ENCODE measurements around the gene GALNS. TPM values are rescaled to one million over a fixed set of nuclear protein-coding genes. Genes with fewer than 3 reads are reported as not detected.

GALNS gene
- total and polyA plus RNA-seq, 4 donors, result 6.8 to 20.6 (median 10.8) TPM

GRCh38 chr16:88805887-88806393 lies 50.8 kb downstream of the GALNS start:
- no peaks in the 10 kb centered on the region for H3K27me3 ChIP-seq (ENCODE audit: control insufficient read depth in 4 of 4, insufficient read depth in 4 of 4, low read length in 3 of 4)
- no peak overlapping the region for H3K27ac ChIP-seq (ENCODE audit: low read depth in 1 of 2, low read length in 2 of 2)
- no peaks in the 10 kb centered on the region for H3K9me3 ChIP-seq (ENCODE audit: control insufficient read depth in 4 of 4, low read length in 3 of 4)
- peaks cover 0 to 8% (median 3%) of the 10 kb centered on the region in 4 donors for H3K36me3 ChIP-seq (ENCODE audit: control insufficient read depth in 4 of 4, insufficient read depth in 3 of 4, low read depth in 1 of 4, low read length in 3 of 4)
- no peak overlapping the region for H3K4me3 ChIP-seq (ENCODE audit: low read depth in 1 of 3, low read length in 3 of 3)
- DNase-seq (ENCODE audit: low spot score), result no peak
- no peak overlapping the region for H3K9ac ChIP-seq (ENCODE audit: low read depth in 1 of 2, low read length in 2 of 2)
- 94% methylated on average over 21 of the region's 21 CpGs for WGBS
- TF ChIP-seq RXRA (IDR thresholded peaks at IDR 0.05), result no peak
- TF ChIP-seq RAD21 (IDR thresholded peaks at IDR 0.05), result no peak
- TF ChIP-seq SP1 (IDR thresholded peaks at IDR 0.05), result no peak
- no peak for TF ChIP-seq FOXA2 (IDR thresholded peaks at IDR 0.05)
- no peak for TF ChIP-seq YY1 (IDR thresholded peaks at IDR 0.05)
- no peak for TF ChIP-seq HNF4A (conservative IDR thresholded peaks at IDR 0.05)
- TF ChIP-seq GABPA (IDR thresholded peaks at IDR 0.05 in 1 of 2, conservative IDR thresholded peaks at IDR 0.05 in 1 of 2), result no peak
- no peak for TF ChIP-seq CTCF (IDR thresholded peaks at IDR 0.05; ENCODE audit: low read depth, low read length, missing input control)
- no peak for TF ChIP-seq TAF1 (conservative IDR thresholded peaks at IDR 0.05)
- TF ChIP-seq REST (IDR thresholded peaks at IDR 0.05), result no peak
- no peak for TF ChIP-seq NR2F2 (IDR thresholded peaks at IDR 0.05)
- TF ChIP-seq ATF3 (IDR thresholded peaks at IDR 0.05), result no peak
- no peak for TF ChIP-seq ZBTB33 (IDR thresholded peaks at IDR 0.05)
- no peak for TF ChIP-seq MAX (IDR thresholded peaks at IDR 0.05)
- H3K4me1 ChIP-seq (ENCODE audit: control insufficient read depth in 4 of 4, insufficient read depth in 4 of 4, low read length in 3 of 4), result peaks cover 14 to 35% (median 18%) of the 10 kb centered on the region in 4 donors

GRCh38 chr16:88805340-88805715 lies 51.4 kb downstream of the GALNS start:
- Histone ChIP-seq H3K27ac (ENCODE audit: low read depth in 1 of 2, low read length in 2 of 2) (no peak overlapping the region), H3K36me3 (ENCODE audit: control insufficient read depth in 4 of 4, insufficient read depth in 3 of 4, low read depth in 1 of 4, low read length in 3 of 4) (peaks cover 0 to 8% (median 3%) of the 10 kb centered on the region in 4 donors), H3K9me3 (ENCODE audit: control insufficient read depth in 4 of 4, low read length in 3 of 4) (no peaks in the 10 kb centered on the region), H3K27me3 (ENCODE audit: control insufficient read depth in 4 of 4, insufficient read depth in 4 of 4, low read length in 3 of 4) (no peaks in the 10 kb centered on the region), H3K4me3 (ENCODE audit: low read depth in 1 of 3, low read length in 3 of 3) (no peak overlapping the region), H3K4me1 (ENCODE audit: control insufficient read depth in 4 of 4, insufficient read depth in 4 of 4, low read length in 3 of 4) (peaks cover 11 to 29% (median 13%) of the 10 kb centered on the region in 4 donors), H3K9ac (ENCODE audit: low read depth in 1 of 2, low read length in 2 of 2) (peak overlapping the region in 1 of 2 donors; percentile 21)
- TF ChIP-seq EGR1 (IDR thresholded peaks at IDR 0.05; ENCODE audit: low read depth in 2 of 2) (no peak), GABPA (IDR thresholded peaks at IDR 0.05 in 1 of 2, conservative IDR thresholded peaks at IDR 0.05 in 1 of 2) (no peak), MAX (IDR thresholded peaks at IDR 0.05) (no peak), FOXA2 (IDR thresholded peaks at IDR 0.05) (no peak)
- 92% methylated on average over 22 of the region's 22 CpGs for WGBS
- DNase-seq (ENCODE audit: low spot score), result no peak
